ENCODE results near the gene ULK4. TPM values are rescaled to one million over a fixed set of nuclear protein-coding genes. Genes with fewer than 3 reads are reported as not detected.

The ULK4 gene
- total RNA-seq, 1 donor from 2014 or later: 11.2 TPM

- ATAC-seq (no peak), DNase-seq (no peak)
- H3K36me3 ChIP-seq: no peaks in the 10 kb centered on the region
- no peaks in the 10 kb centered on the region for H3K27me3 ChIP-seq
- H3K4me1 ChIP-seq: no peaks in the 10 kb centered on the region
- no peaks in the 10 kb centered on the region for H3K9me3 ChIP-seq
- intact Hi-C loops (cut with DNase I): no loop called here
- H3K4me3 ChIP-seq: no peak overlapping the region
- H3K27ac ChIP-seq: no peak overlapping the region
- no peak for TF ChIP-seq CTCF (IDR thresholded peaks at IDR 0.05)
These were observed 128.3 kb downstream of the ULK4 start for GRCh38 chr3:41833628-41834027.

GRCh38 chr3:41819236-41819635 is 142.7 kb downstream of the ULK4 start:
- Histone ChIP-seq H3K27ac (no peak overlapping the region), H3K4me1 (no peaks in the 10 kb centered on the region), H3K27me3 (no peaks in the 10 kb centered on the region), H3K36me3 (no peaks in the 10 kb centered on the region), H3K9me3 (no peaks in the 10 kb centered on the region), H3K4me3 (no peak overlapping the region)
- no peak for DNase-seq
- intact Hi-C loops (cut with DNase I): no loop called here
- ATAC-seq: no peak
- no peak for TF ChIP-seq CTCF (IDR thresholded peaks at IDR 0.05)

DNA sequence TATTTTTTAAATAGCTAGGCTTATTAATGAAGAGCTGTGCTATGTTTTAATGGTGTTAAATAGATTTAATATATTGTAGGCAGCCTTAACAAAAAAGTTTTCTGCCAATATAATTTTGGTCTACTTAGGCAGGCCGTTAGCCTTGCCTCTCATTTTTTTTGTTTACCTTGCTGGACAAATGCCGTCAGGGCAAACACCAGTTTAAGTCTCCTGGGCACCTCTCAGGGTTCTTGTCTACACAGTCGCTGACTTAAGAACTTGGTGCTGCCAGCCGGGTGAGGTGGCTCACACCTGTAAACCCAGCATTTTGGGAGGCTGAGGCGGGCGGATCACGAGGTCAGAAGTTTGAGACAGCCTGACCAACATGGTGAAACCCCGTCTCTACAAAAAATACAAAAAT is 153.3 kb downstream of the ULK4 start:
- no peak for DNase-seq
- no peaks in the 10 kb centered on the region for H3K27me3 ChIP-seq
- no peaks in the 10 kb centered on the region for H3K9me3 ChIP-seq
- peak; percentile 20 for ATAC-seq
- TF ChIP-seq CTCF (IDR thresholded peaks at IDR 0.05): no peak
- intact Hi-C loops (cut with DNase I): no loop called here
- H3K4me3 ChIP-seq: no peak overlapping the region
- no peak overlapping the region for H3K27ac ChIP-seq
- H3K36me3 ChIP-seq: no peaks in the 10 kb centered on the region
- no peaks in the 10 kb centered on the region for H3K4me1 ChIP-seq

DNA sequence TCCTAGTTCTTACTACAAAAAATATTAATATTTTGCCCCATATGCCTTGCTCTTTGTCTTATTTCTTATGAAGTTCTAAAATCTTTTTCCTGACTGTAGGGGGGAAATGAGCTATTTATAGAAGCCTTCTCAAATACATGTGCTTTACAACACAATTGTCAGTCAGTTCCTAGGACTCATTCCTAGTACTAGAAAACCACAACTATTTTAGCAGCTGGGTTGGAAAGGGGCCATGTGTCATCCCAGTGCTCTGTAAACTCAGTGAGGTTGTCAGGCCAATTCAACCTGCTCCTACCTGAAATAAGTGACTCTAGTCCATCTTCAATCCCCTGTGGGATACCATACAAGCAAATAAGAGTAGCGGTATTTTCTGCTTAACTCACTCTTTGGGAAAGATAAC is 153.8 kb downstream of the ULK4 start:
- no peak for TF ChIP-seq CTCF (IDR thresholded peaks at IDR 0.05)
- DNase-seq (no peak), ATAC-seq (no peak)
- H3K27ac ChIP-seq: no peak overlapping the region
- H3K9me3 ChIP-seq: no peaks in the 10 kb centered on the region
- intact Hi-C loops (cut with DNase I): no loop called here
- H3K36me3 ChIP-seq: no peaks in the 10 kb centered on the region
- H3K4me1 ChIP-seq: no peaks in the 10 kb centered on the region
- H3K27me3 ChIP-seq: no peaks in the 10 kb centered on the region
- H3K4me3 ChIP-seq: no peak overlapping the region

DNA sequence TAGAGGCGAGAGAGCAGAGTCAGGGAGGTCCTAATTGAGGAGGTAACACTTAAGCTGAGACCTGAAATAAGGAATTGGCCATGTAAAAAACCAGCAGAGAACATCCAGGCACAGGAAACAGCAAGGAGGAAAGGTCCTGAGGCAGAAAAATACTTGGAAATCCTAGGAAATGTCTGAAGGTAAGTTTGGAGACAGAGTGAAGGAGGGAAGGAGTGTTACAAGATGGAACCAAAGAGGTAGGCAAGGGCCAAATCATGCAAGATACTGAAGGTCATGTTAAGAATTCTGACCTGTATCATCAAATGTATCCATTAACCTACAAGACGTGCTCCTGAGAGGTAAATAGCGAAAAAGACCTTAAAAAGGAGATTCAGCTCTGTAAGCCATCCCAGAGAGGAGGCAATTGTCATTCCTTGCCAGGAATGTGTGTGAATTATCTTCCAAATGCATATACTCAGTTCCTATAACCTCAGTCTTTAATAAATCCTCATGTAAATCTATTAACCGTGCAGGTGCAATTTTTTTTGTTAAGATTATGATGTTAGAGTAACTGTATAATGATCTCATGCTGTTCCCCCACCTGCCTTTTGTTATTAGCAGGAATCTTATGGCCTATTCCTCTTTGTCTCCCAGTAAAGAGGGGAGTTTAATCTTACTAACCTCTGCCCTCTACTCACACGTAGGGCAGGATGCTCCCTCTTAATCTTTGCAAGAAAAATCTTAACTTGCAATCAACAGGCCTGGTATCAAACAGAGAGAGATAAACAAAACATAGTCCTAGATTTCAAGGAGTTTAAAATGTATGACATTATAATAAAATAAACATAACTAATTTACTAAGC is 166.9 kb downstream of the ULK4 start:
- no peaks in the 10 kb centered on the region for H3K27me3 ChIP-seq
- no peak for TF ChIP-seq CTCF (IDR thresholded peaks at IDR 0.05)
- no peaks in the 10 kb centered on the region for H3K9me3 ChIP-seq
- intact Hi-C loops (cut with DNase I): no loop called here
- ATAC-seq (no peak), DNase-seq (no peak)
- no peak overlapping the region for H3K4me3 ChIP-seq
- H3K4me1 ChIP-seq: no peaks in the 10 kb centered on the region
- H3K36me3 ChIP-seq: no peaks in the 10 kb centered on the region
- H3K27ac ChIP-seq: no peak overlapping the region
